ENCODE data around the gene EEF2KMT.
"Not testable (repeated sequence)": the region's sequence is repeated elsewhere in the genome, so short reads cannot be mapped to it uniquely, and the experiment has no call there.

EEF2KMT gene

GRCh38 chr16:5097470-5098220, at the start of gene EEF2KMT:
Gene EEF2KMT (minus strand): TSS chr16:5097795. CDS start chr16:5097739, 56 bp downstream.
- peak; percentile 77 to 100 (median 99) for DNase-seq

DNA sequence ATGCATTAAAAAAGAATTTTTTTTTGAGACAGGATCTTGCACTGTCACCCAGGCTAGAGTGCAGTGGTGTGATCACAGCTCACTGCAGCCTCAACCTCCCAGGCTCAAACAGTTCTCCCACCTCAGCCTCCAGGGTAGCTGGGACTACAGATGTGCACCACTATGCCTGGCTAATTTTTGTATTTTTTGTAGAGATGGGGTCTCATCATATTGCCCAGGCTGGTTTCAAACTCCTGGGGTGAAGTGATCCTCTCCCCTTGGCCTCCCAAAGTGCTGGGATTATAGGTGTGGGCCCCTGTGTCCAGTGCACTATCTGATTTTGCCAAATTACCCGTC, 47.0 kb upstream of the EEF2KMT start:
- not testable (repeated sequence) for DNase-seq

- no peak for DNase-seq
These were observed 46.4 kb upstream of the EEF2KMT start for GRCh38 chr16:5143761-5144620.

DNA sequence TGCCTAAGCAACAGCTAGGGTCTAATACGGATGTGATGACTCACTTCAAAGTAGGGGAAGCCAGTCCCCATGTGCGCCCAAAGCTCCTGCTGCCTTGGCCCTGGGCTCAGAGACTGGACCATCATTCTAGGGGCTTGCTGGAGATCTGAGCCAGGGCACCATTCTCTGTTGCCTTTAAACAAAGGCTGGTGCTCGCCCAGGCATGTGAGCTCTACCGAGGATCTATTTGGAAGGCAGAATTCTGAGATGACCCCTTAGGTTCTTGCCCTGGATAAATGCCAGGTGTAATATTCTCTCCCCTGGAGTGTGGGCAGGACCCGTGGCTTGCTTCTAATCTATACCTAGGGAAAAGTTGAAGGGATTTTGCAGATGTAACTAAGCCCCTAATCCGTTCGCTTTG, 42.6 kb upstream of the EEF2KMT start:
- DNase-seq, result not testable (repeated sequence)

- not testable (repeated sequence) for DNase-seq
These were observed 37.3 kb upstream of the EEF2KMT start for GRCh38 chr16:5134739-5135452.

- DNase-seq, result not testable (repeated sequence)
These were observed 35.5 kb upstream of the EEF2KMT start for GRCh38 chr16:5132915-5133600.

GRCh38 chr16:5131467-5132004, 33.9 kb upstream of the EEF2KMT start:
- DNase-seq, result not testable (repeated sequence)

GRCh38 chr16:5117300-5118087, 19.9 kb upstream of the EEF2KMT start:
- DNase-seq, result peak in 27 of 58 donors; percentile 0 to 64 (median 7)

GRCh38 chr16:5116780-5117295, 19.2 kb upstream of the EEF2KMT start:
- not testable (repeated sequence) for DNase-seq

DNA sequence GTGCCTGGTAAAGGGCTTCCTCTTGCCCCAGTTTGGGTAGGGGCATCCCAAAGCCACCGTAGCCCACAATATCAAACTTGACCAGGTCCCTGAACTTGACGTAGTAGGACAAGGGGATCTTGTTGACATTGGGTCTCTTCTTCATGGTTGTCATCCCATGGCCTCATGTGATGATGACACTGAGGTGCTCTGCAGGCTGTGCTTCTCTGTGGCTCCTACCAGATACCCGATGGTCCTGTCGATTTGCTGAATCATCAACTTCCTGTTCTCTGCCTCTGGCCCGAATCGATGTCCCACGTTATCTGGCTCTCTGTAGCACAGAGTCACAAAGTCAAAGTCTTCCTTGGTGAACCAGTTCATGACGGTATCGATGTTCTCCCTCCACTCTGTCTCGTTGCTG, 13.3 kb upstream of the EEF2KMT start:
- not testable (repeated sequence) for DNase-seq

DNA sequence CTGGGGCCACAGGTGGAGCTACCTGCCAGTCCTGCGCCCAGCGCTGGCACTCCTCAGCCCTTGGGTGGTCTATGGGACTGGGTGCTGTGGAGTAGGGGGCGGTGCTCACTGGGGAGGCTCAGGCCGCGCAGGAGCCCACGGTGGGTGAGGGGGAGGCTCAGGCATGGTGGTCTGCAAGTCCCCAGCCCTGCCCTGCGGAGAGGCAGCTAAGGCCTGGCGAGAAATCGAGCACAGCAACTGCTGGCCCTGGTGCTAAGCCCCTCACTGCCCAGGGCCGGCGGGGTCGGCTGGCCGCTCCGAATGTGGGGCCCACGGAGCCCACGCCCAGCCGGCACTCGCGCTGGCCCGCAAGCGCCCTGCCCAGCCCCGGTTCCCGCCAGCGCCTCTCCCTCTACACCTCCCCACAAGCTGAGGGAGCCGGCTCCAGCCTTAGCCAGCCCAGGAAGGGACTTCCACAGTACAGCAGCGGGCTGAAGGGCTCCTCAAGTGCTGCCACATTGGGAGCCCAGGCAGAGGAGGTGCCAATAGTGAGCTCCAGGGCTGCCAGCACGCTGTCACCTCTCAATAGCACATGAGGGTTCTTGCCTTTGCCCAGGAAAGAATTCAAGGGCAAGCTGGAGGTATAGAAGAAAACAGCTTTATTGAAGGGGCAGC, 11.0 kb upstream of the EEF2KMT start:
- no peak for DNase-seq

- not testable (repeated sequence) for DNase-seq
These were observed 7.4 kb upstream of the EEF2KMT start for GRCh38 chr16:5105039-5105438.

DNA sequence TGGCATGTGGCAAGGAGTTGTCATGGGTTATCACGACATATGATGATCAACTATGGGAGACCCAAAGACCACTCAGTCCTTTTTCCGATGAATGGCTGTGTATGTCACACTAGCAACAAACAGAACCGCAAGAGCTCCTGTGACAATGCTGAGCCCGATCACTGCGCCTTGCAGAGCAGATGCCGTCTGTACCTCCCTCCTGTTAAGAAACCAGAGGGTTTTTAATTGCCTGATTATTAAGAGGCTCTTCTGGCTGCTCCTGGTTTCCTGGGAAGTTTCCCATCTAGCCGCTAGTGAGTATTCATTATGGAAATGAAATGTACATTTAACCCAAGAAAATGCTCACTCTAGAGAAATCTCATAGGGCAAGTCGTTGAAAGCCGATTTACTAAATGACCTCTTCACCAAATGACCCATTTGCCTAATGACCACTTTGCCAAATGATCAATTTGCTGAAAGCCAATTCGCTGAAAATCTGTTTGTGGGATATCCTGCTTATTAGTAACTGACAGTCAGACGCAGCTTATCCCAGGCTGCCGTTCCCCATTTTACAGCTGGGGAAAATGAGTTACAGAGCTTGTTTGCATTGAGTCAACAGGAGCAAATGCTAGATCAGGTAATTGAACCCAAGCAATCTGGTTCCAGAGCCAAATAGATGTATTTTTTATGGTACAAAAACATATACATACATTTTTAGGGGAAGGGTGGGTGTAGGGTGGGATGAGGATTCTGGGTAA, 5.9 kb upstream of the EEF2KMT start:
- not testable (repeated sequence) for DNase-seq

DNA sequence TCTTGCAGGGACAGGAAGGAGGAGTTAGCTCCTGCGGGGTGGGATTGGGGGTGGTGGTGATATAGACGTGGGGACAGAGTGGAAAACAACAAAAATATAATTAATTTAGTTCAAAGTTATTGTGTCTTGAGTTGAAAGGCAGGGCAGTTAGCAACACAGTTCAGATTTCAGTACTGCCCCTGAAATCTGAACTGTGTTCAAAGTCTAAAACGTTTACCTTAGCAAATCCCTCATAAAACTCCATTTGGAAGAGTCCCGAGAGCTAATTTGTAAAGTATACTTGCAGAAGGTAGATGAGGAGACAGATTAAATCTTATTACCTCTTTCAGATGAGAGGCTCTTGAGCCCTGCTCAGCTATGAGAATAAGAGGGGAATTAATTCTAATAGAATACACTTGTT, 1.6 kb upstream of the EEF2KMT start:
- not testable (repeated sequence) for DNase-seq

DNA sequence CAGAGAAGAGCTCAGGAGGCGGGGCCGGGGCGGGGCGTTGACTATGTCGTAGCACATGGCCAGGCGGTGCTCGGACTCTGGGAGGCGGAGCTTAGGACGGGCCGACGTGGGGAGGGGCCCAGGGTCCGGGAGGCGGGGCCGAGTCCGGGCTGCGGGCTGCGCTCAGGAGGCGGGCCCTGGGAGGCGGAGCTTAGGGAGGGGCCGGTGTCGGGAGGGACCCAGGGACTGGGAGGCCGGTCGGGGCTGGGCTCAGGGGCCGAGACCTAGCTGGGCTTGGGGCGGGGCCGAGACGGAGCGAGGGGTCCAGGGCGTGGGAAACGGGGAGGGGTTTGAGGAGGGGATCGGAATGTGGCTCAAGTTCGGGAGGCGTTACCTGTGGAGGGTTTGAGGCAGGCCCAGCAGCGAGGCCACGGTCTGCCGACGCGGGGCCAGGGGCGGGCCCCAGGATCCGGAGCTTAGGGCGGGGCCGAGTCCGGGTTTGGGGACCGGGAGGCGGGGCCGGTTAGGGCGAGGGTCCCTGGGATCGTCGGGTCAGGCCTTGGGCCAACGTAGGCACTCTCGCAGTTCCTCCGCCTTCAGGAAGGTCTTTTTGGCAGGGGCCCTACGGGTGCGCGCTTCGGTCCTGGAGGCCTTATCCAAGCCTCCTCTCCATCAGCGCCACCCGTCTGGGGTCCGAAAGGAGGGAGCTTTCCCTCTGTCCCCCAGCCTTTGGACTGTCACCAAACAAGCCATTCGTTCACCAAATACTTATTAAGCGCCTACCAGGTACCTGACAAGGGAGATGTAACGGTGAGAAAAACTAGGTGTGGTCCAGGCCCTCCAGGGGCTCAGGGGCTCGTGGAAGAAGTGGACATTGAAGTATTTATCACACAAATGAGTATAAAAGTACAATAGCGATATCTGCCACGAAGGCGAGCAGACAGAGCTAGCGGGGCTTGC, 895 bp upstream of the EEF2KMT start:
- peak in 49 of 58 donors; percentile 6 to 82 (median 48) for DNase-seq

- peak in 12 of 58 donors; percentile 9 to 51 (median 31) for DNase-seq
These were observed 530 bp downstream of the EEF2KMT start for GRCh38 chr16:5097061-5097469.

DNA sequence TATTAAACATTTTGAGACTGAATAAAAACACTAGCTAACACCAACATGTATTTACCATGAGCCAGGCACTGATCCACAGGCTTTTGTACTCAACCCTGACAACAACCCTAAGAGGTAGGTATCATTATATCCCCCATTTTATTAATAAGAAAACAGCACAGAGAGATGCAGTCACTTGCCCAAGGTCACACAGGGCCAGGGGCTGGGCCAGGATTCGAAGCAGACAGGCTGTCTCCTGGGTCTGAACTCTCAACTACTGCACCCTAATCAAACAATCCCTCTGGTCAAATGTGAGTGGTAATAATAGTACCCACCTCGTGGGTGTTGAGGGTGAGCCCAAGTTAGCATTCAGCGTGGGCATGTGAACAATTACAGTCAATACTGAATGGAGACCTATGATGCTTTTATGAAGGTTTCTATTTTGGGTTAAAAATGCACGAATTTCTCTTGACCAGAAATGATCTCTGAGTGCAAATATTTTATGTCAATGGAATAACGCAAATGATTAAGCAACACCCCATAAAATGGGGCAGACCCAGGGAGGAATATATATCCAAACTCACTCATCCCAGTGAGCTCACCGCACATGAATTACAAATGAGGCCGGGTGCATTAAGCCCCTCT, 1.0 kb downstream of the EEF2KMT start:
- not testable (repeated sequence) for DNase-seq

Data from anterior cingulate cortex (tissue), 58 donors.